Measurements from ENCODE around the gene FAM135A.
"Not testable (repeated sequence)": the region's sequence is repeated elsewhere in the genome, so short reads cannot be mapped to it uniquely, and the experiment has no call there.

Gene FAM135A

GRCh38 chr6:70396796-70397729 is 16.2 kb upstream of the FAM135A start:
- DNase-seq (ENCODE audit: low spot score) = no peak

- DNase-seq (ENCODE audit: low spot score) = peak; percentile 32
Measured at GRCh38 chr6:70398783-70399728, 14.3 kb upstream of the FAM135A start.

GRCh38 chr6:70404658-70405057 is 8.7 kb upstream of the FAM135A start:
- DNase-seq (ENCODE audit: low spot score) = no peak

GRCh38 chr6:70409216-70409615 is 4.1 kb upstream of the FAM135A start:
- no peak for DNase-seq (ENCODE audit: low spot score)

GRCh38 chr6:70411542-70412251 is 1.6 kb upstream of the FAM135A start:
- no peak for DNase-seq (ENCODE audit: low spot score)

- DNase-seq (ENCODE audit: low spot score) = peak; percentile 4
Measured at GRCh38 chr6:70412252-70413113, 825 bp upstream of the FAM135A start.

- no peak for DNase-seq (ENCODE audit: low spot score)
Measured at GRCh38 chr6:70413992-70414494, 735 bp downstream of the FAM135A start.

GRCh38 chr6:70414813-70415212 is 1.5 kb downstream of the FAM135A start:
- DNase-seq (ENCODE audit: low spot score) = no peak

- no peak for DNase-seq (ENCODE audit: low spot score)
Measured at GRCh38 chr6:70415247-70415646, 1.9 kb downstream of the FAM135A start.

GRCh38 chr6:70415660-70416059 is 2.4 kb downstream of the FAM135A start:
- DNase-seq (ENCODE audit: low spot score) = no peak

GRCh38 chr6:70421509-70421908 is 8.2 kb downstream of the FAM135A start:
- DNase-seq (ENCODE audit: low spot score) = no peak

- no peak for DNase-seq (ENCODE audit: low spot score)
Measured at GRCh38 chr6:70423189-70424134, 10.2 kb downstream of the FAM135A start.

- no peak for DNase-seq (ENCODE audit: low spot score)
Measured at GRCh38 chr6:70424291-70424690, 11.0 kb downstream of the FAM135A start.

- DNase-seq (ENCODE audit: low spot score) = no peak
Measured at GRCh38 chr6:70436320-70436719, 23.0 kb downstream of the FAM135A start.

- DNase-seq (ENCODE audit: low spot score) = no peak
Measured at GRCh38 chr6:70445001-70445400, 31.7 kb downstream of the FAM135A start.

GRCh38 chr6:70447343-70448070 is 34.2 kb downstream of the FAM135A start:
- DNase-seq (ENCODE audit: low spot score) = not testable (repeated sequence)

- not testable (repeated sequence) for DNase-seq (ENCODE audit: low spot score)
Measured at GRCh38 chr6:70453899-70454298, 40.6 kb downstream of the FAM135A start.

GRCh38 chr6:70456735-70457134 is 43.4 kb downstream of the FAM135A start:
- no peak for DNase-seq (ENCODE audit: low spot score)

- no peak for DNase-seq (ENCODE audit: low spot score)
Measured at GRCh38 chr6:70459235-70459634, 45.9 kb downstream of the FAM135A start.
